ENCODE data around the gene PFKFB3. TPM values are rescaled to one million over a fixed set of nuclear protein-coding genes. Genes with fewer than 3 reads are reported as not detected.

The PFKFB3 gene
- total RNA-seq, 1 experiment from 2014 or later: 36.8 TPM

GRCh38 chr10:6301488-6302075, 98.8 kb downstream of the PFKFB3 start:
- no CpG with 5 or more reads among the region's 7 CpGs for WGBS (ENCODE audit: extremely low coverage, insufficient read length, low lambda C conversion rate)
- Histone ChIP-seq H3K27ac (ENCODE audit: insufficient read length, low read depth, low read length) (no peak overlapping the region), H2AFZ (ENCODE audit: low read length) (no peak overlapping the region)

More at GRCh38 chr10:6301488-6302075, 98.8 kb downstream of the PFKFB3 start:
- Histone ChIP-seq H2BK12ac (ENCODE audit: insufficient read length, low read depth, low read length) (no peak overlapping the region), H3K23me2 (ENCODE audit: insufficient read length, low read depth, low read length, poor library complexity, severe bottlenecking) (no peaks in the 10 kb centered on the region), H3K4me2 (ENCODE audit: insufficient read depth, insufficient read length, low read length) (no peak overlapping the region), H3K14ac (ENCODE audit: insufficient read depth, low read length) (no peak overlapping the region), H4K8ac (replicated peaks; ENCODE audit: insufficient read length, low read depth, low read length) (no peak overlapping the region), H4K91ac (ENCODE audit: insufficient read length, low read depth, low read length) (no peak overlapping the region), H3K27me3 (ENCODE audit: insufficient read depth, low read length) (no peaks in the 10 kb centered on the region), H3K9me3 (ENCODE audit: control insufficient read depth, low read depth, low read length) (no peaks in the 10 kb centered on the region), H3K9ac (ENCODE audit: extremely low read depth, insufficient read length, low read length) (no peak overlapping the region), H3K23ac (ENCODE audit: insufficient read length, low read depth, low read length) (no peak overlapping the region), H4K20me1 (ENCODE audit: control insufficient read depth, insufficient read depth, insufficient read length) (peaks cover 2% of the 10 kb centered on the region), H2BK5ac (ENCODE audit: insufficient read length, low read length) (no peak overlapping the region), H2BK15ac (ENCODE audit: low read depth, low read length) (no peak overlapping the region), H3K4me1 (ENCODE audit: insufficient read depth, low read length) (no peaks in the 10 kb centered on the region), H2AK5ac (ENCODE audit: insufficient read length, low read length) (no peak overlapping the region), H4K5ac (ENCODE audit: insufficient read length, low read depth, low read length) (no peak overlapping the region), H3K79me2 (ENCODE audit: insufficient read depth, low read length) (no peaks in the 10 kb centered on the region), H3K4ac (ENCODE audit: low read depth, low read length) (no peak overlapping the region), H3K79me1 (ENCODE audit: insufficient read depth, low read depth, low read length, poor library complexity, severe bottlenecking) (no peaks in the 10 kb centered on the region), H2BK120ac (ENCODE audit: low read depth, low read length, poor library complexity, severe bottlenecking) (no peak overlapping the region), H2BK20ac (ENCODE audit: low read depth, low read length, poor library complexity, severe bottlenecking) (no peak overlapping the region), H3K56ac (ENCODE audit: insufficient read length, low read depth, low read length) (no peak overlapping the region), H3T11ph (ENCODE audit: low read length) (no peak overlapping the region), H3K18ac (ENCODE audit: insufficient read length, low read depth, low read length) (no peak overlapping the region)
- Mint-ChIP-seq H3K4me1 (peaks cover 5 to 7% of the 10 kb centered on the region in 2 experiments; a peak in 1 of 4 replicates), H3K27ac (no peak overlapping the region; a peak in 1 of 7 replicates), H3K36me3 (ENCODE audit: insufficient read depth in 1 of 3, low read depth in 3 of 3) (no peaks in the 10 kb centered on the region; a peak in 2 of 7 replicates), H3K9me3 (peaks cover 0 to 2% of the 10 kb centered on the region in 2 experiments; a peak in 3 of 5 replicates), H3K4me3 (no peak overlapping the region), H3K27me3 (ENCODE audit: low read depth) (peaks cover 2% of the 10 kb centered on the region)
- TF ChIP-seq, protein P1, sequence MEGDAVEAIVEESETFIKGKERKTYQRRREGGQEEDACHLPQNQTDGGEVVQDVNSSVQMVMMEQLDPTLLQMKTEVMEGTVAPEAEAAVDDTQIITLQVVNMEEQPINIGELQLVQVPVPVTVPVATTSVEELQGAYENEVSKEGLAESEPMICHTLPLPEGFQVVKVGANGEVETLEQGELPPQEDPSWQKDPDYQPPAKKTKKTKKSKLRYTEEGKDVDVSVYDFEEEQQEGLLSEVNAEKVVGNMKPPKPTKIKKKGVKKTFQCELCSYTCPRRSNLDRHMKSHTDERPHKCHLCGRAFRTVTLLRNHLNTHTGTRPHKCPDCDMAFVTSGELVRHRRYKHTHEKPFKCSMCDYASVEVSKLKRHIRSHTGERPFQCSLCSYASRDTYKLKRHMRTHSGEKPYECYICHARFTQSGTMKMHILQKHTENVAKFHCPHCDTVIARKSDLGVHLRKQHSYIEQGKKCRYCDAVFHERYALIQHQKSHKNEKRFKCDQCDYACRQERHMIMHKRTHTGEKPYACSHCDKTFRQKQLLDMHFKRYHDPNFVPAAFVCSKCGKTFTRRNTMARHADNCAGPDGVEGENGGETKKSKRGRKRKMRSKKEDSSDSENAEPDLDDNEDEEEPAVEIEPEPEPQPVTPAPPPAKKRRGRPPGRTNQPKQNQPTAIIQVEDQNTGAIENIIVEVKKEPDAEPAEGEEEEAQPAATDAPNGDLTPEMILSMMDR (conservative IDR thresholded peaks at IDR 0.05): no peak
- DNase-seq: no peak

Other genes starting within 250 kb of the PFKFB3 start
- 0.18 and 0.31 TPM in 2 replicates for gene IL15RA, start 225.4 kb upstream of the PFKFB3 start, total RNA-seq (2021)
- gene IL2RA, start 140.6 kb upstream of the PFKFB3 start, total RNA-seq (2021): not detected in 2 replicates
- gene RBM17, start 113.9 kb upstream of the PFKFB3 start, total RNA-seq (2021): 123 and 124 TPM in 2 replicates

Data from H9 (cell line).